Epithelial cell of esophagus (primary cell): Measurements from ENCODE around the gene CXorf58.
A peak's percentile ranks its signal among the peaks of the same experiment; 100 is the strongest.
"Not testable (repeated sequence)": the region's sequence is repeated elsewhere in the genome, so short reads cannot be mapped to it uniquely, and the experiment has no call there.

ENCODE experiments used
- DNase-seq: peaks from one replicate; pipeline ENCODE4 v3.0.0; 2010; ENCODE audit warnings: low read depth
- H3K4me3 ChIP-seq: 2 replicates; pipeline ENCODE4 v1.5.1; 2011; ENCODE audit warnings: mild to moderate bottlenecking, low read length, control low read depth
- CTCF ChIP-seq: IDR thresholded peaks from 2 replicates; pipeline ENCODE4 v1.5.1; 2011; ENCODE audit warnings: low read depth, mild to moderate bottlenecking, low read length, control low read depth, inconsistent platforms; ENCODE audit not compliant: insufficient read depth; ENCODE audit errors: missing control alignments

Gene CXorf58

GRCh38 chrX:23888887-23889501 is 18.8 kb upstream of the CXorf58 start:
- no peak overlapping the region for H3K4me3 ChIP-seq
- peak; percentile 19 for DNase-seq
- TF ChIP-seq CTCF: no peak

- TF ChIP-seq CTCF: no peak
- DNase-seq: no peak
- no peak overlapping the region for H3K4me3 ChIP-seq
Measured at GRCh38 chrX:23890933-23891332, 16.9 kb upstream of the CXorf58 start.

GRCh38 chrX:23894993-23895392 is 12.8 kb upstream of the CXorf58 start:
- not testable (repeated sequence) for DNase-seq, H3K4me3 ChIP-seq

- not testable (repeated sequence) for H3K4me3 ChIP-seq, DNase-seq
Measured at GRCh38 chrX:23896539-23896938, 11.3 kb upstream of the CXorf58 start.

- no peak for DNase-seq
- TF ChIP-seq CTCF: no peak
- H3K4me3 ChIP-seq: no peak overlapping the region
Measured at GRCh38 chrX:23896981-23897380, 10.8 kb upstream of the CXorf58 start.

- TF ChIP-seq CTCF: no peak
- peak; percentile 83 for DNase-seq
- H3K4me3 ChIP-seq: no peak overlapping the region
Measured at GRCh38 chrX:23898412-23898959, 9.3 kb upstream of the CXorf58 start.

GRCh38 chrX:23900220-23900797 is 7.5 kb upstream of the CXorf58 start:
- DNase-seq: peak; percentile 31
- H3K4me3 ChIP-seq: no peak overlapping the region
- no peak for TF ChIP-seq CTCF

- DNase-seq: peak; percentile 94
- TF ChIP-seq CTCF: no peak
- H3K4me3 ChIP-seq: no peak overlapping the region
Measured at GRCh38 chrX:23901060-23901459, 6.7 kb upstream of the CXorf58 start.
